ENCODE results near the gene ZNF776.

GRCh38 chr19:57779220-57779845 is 32.7 kb downstream of the ZNF776 start:
- TF ChIP-seq NFRKB (IDR thresholded peaks at IDR 0.05) (no peak), SP1 (IDR thresholded peaks at IDR 0.05) (no peak)
